K562 (cell line): ENCODE data around the gene CLCNKB. TPM values are rescaled to one million over a fixed set of nuclear protein-coding genes. Genes with fewer than 3 reads are reported as not detected.

ENCODE experiments used
- ATAC-seq: fragments of 200-7000 bp; cut with Tn5 transposase; 3 replicates; pipeline ENCODE4 v1.9.1; 2020; ENCODE audit warnings: moderate library complexity
- BruUV-seq: library from RNA; stranded (reverse); fragments of 400-500 nt; replicated peaks from 2 replicates; lab custom pipeline; 2021; lab: Mats Ljungman, UMichigan
- CTCF ChIA-PET: fragments of 300-600 bp; formaldehyde crosslinking; extraction: SDS; loops from one replicate; lab custom pipeline; 2021; ENCODE audit warnings: low intra/inter-chr PET ratio; lab: Yijun Ruan, JAX
- POLR2A ChIA-PET: fragments of 300-600, 350-650 bp; sonication (Branson Sonifier 250); formaldehyde crosslinking; extraction: SDS; loops from one replicate; lab custom pipeline; 2021; ENCODE audit warnings: antibody characterized with exemption, inconsistent platforms; lab: Yijun Ruan, JAX
- DNase-seq, 4 experiments: peaks; one replicate each; pipeline versions ENCODE4 v3.0.0 to v3.0.0-alpha.2; 2011 to 2018; ENCODE audit warnings: low spot score in 3 of 4, mixed read lengths in 3 of 4; ENCODE audit errors: extremely low read depth in 1 of 4
- FAIRE-seq: peaks from 2 replicates; lab custom pipeline; 2011; peaks lifted over from hg19 to GRCh38; lab: Jason Lieb, UNC
- H2AFZ ChIP-seq: 2 replicates; pipeline ENCODE4 v1.6.0; 2011; ENCODE audit warnings: low read depth, low read length, control low read depth, inconsistent platforms
- H3K27ac ChIP-seq: fragments of 200-600 bp; 3 replicates; pipeline ENCODE4 v1.8.0; 2011; ENCODE audit warnings: low read depth, mild to moderate bottlenecking, control low read depth, inconsistent platforms, low read length, moderate library complexity, mixed read lengths; ENCODE audit errors: extremely low read depth
- H3K27me3 ChIP-seq, 2 experiments: fragments of 300-600 bp in 1 of 2; 2 replicates in 1 of 2; 3 replicates in 1 of 2; pipeline versions ENCODE4 v1.6.0 to v1.8.0; 2011; ENCODE audit warnings: inconsistent platforms in 2 of 2, low read length in 2 of 2, mild to moderate bottlenecking in 1 of 2, mixed read lengths in 1 of 2, moderate library complexity in 1 of 2; ENCODE audit not compliant: control insufficient read depth in 2 of 2, insufficient read depth in 2 of 2
- H3K36me3 ChIP-seq: fragments of 300-600 bp; 3 replicates; pipeline ENCODE4 v1.8.0; 2011; ENCODE audit warnings: mild to moderate bottlenecking, low read length, inconsistent platforms; ENCODE audit not compliant: control insufficient read depth, insufficient read depth
- H3K4me1 ChIP-seq, 2 experiments: fragments of 200-600 bp in 1 of 2; replicated peaks in 1 of 2; 2 replicates in 1 of 2; 3 replicates in 1 of 2; pipeline versions ENCODE4 v1.5.1 to v1.8.0; 2011; ENCODE audit warnings: inconsistent platforms in 2 of 2, low read length in 2 of 2, mild to moderate bottlenecking in 1 of 2, mixed read lengths in 1 of 2, moderate library complexity in 1 of 2; ENCODE audit not compliant: control insufficient read depth in 2 of 2, insufficient read depth in 2 of 2
- H3K4me2 ChIP-seq: 2 replicates; pipeline ENCODE4 v1.6.1; 2011; ENCODE audit warnings: low read length, control low read depth, inconsistent platforms, mixed read lengths; ENCODE audit not compliant: insufficient read depth
- H3K4me3 ChIP-seq: fragments of 200-600 bp; sonication (generic), shearing (Covaris generic); 2 replicates; pipeline ENCODE4 v1.5.1; 2016; ENCODE audit warnings: control low read depth, inconsistent platforms
- H3K79me2 ChIP-seq: fragments of 200-600 bp; 3 replicates; pipeline ENCODE4 v1.8.0; 2011; ENCODE audit warnings: low read length, inconsistent platforms; ENCODE audit not compliant: control insufficient read depth, insufficient read depth
- H3K9ac ChIP-seq, 2 experiments: 2 replicates each; pipeline versions ENCODE4 v1.6.0 to v1.6.1; 2011; ENCODE audit warnings: low read depth in 2 of 2, low read length in 2 of 2, control low read depth in 1 of 2, inconsistent platforms in 1 of 2, mild to moderate bottlenecking in 1 of 2, mixed read lengths in 1 of 2; ENCODE audit not compliant: insufficient read depth in 1 of 2
- H3K9me1 ChIP-seq: one replicate; pipeline ENCODE4 v1.6.0; 2011; ENCODE audit warnings: inconsistent platforms, mild to moderate bottlenecking, low read length, moderate library complexity; ENCODE audit not compliant: control insufficient read depth, insufficient read depth
- H3K9me3 ChIP-seq: replicated peaks from 2 replicates; pipeline ENCODE4 v1.5.1; 2011; ENCODE audit warnings: low read depth, low read length, inconsistent platforms; ENCODE audit not compliant: control insufficient read depth, insufficient read depth
- H4K20me1 ChIP-seq: replicated peaks from 2 replicates; pipeline ENCODE4 v1.6.1; 2011; ENCODE audit warnings: low read length, inconsistent platforms, mixed read lengths; ENCODE audit not compliant: control insufficient read depth, insufficient read depth
- ARNT ChIP-seq, 2 experiments: fragments of 450-650 bp; IDR thresholded peaks; 2 replicates each; pipeline ENCODE4 v1.6.1; 2016; ENCODE audit warnings: mild to moderate bottlenecking in 1 of 2
- BCOR ChIP-seq: fragments of 450-650 bp; IDR thresholded peaks from 2 replicates; pipeline ENCODE4 v1.6.1; 2016
- BHLHE40 ChIP-seq: IDR thresholded peaks from 2 replicates; pipeline ENCODE4 v1.6.1; 2011; ENCODE audit warnings: low read length, improper control_type of control experiment
- CBFB ChIP-seq: sonication (generic); formaldehyde crosslinking; IDR thresholded peaks from 2 replicates; pipeline ENCODE4 v1.4.0; 2020; ENCODE audit warnings: mild to moderate bottlenecking, missing genetic modification reagents
- ETV1 ChIP-seq: fragments of 450-650 bp; conservative IDR thresholded peaks from 2 replicates; pipeline ENCODE4 v1.6.1; 2016; ENCODE audit warnings: missing genetic modification characterization, control low read depth, low read depth, missing compliant biosample characterization
- RBFOX2 ChIP-seq: fragments of 200-400 bp; formaldehyde crosslinking; IDR thresholded peaks from 2 replicates; pipeline ENCODE4 v1.6.1; 2017; ENCODE audit warnings: low read depth, mild to moderate bottlenecking, low read length, moderate library complexity
- RCOR1 ChIP-seq, 2 experiments: IDR thresholded peaks; 2 replicates each; pipeline ENCODE4 v1.6.1; 2012; ENCODE audit warnings: low read depth in 2 of 2, low read length in 2 of 2, borderline replicate concordance in 1 of 2, improper control_type of control experiment in 1 of 2
- SRSF7 ChIP-seq: fragments of 200-400 bp; formaldehyde crosslinking; optimal IDR thresholded peaks from 2 replicates; pipeline ENCODE3; 2017; ENCODE audit warnings: mild to moderate bottlenecking, low read depth, low read length
- SUPT5H ChIP-seq: fragments of 450-650 bp; IDR thresholded peaks from 2 replicates; pipeline ENCODE4 v1.6.1; 2016
- TBL1XR1 ChIP-seq, 2 experiments: IDR thresholded peaks; 2 replicates each; pipeline ENCODE4 v1.6.1; 2012; ENCODE audit warnings: improper control_type of control experiment in 2 of 2, low read length in 2 of 2, mild to moderate bottlenecking in 1 of 2
- TRIM24 ChIP-seq, 2 experiments: fragments of 450-650 bp; IDR thresholded peaks; 2 replicates each; pipeline ENCODE4 v1.6.1; 2016
- XRCC5 ChIP-seq: fragments of 200-400 bp; formaldehyde crosslinking; IDR thresholded peaks from 2 replicates; pipeline ENCODE4 v1.6.1; 2017; ENCODE audit warnings: low read depth, mild to moderate bottlenecking, low read length
- ZNF395 ChIP-seq: fragments of 200-800 bp; sonication (Bioruptor generic); IDR thresholded peaks from 2 replicates; pipeline ENCODE4 v1.6.1; 2017; ENCODE audit warnings: missing genetic modification characterization, missing compliant biosample characterization
- ZNF696 ChIP-seq: fragments of 250-450 bp; sonication (Bioruptor Pico); conservative IDR thresholded peaks from 2 replicates; pipeline ENCODE4 v1.4.0; 2020; ENCODE audit warnings: mild to moderate bottlenecking, moderate library complexity
- ZNF766 ChIP-seq: fragments of 200-800 bp; sonication (Bioruptor generic); conservative IDR thresholded peaks from 2 replicates; pipeline ENCODE4 v1.6.1; 2016; ENCODE audit warnings: missing genetic modification characterization, missing compliant biosample characterization
- WGBS: fragments of 100-300 bp; shearing (Covaris generic); methylation state at CpG from one replicate; pipeline ENCODE4 v1.1.6; 2016; ENCODE audit warnings: low coverage, mixed read lengths; ENCODE audit not compliant: insufficient coverage; ENCODE audit errors: missing lambda C conversion rate; 5-methylcytosine and 5-hydroxymethylcytosine counted together
- in situ Hi-C: fragments of 300-500 bp; cut with MboI; formaldehyde crosslinking; loops from 4 replicates; pipeline ENCODE4 v1.15.0; 2018; ENCODE audit warnings: inconsistent platforms, mixed read lengths
- intact Hi-C: fragments of 100-400 bp; cut with micrococcal nuclease; formaldehyde crosslinking; loops from 2 replicates; pipeline ENCODE4 v1.14.2; 2022
- polyA plus RNA-seq, 8 experiments: library from polyadenylated mRNA; depleted of rRNA in 4 of 8; stranded (reverse) in 5 of 8; unstranded in 3 of 8; fragments of >200 nt; fragmentation: Nextera tagmentation in 2 of 8; fragmentation: Illumina TruSeq in 1 of 8; extraction: Ambion mirVana in 2 of 8; extraction: Trizol in 1 of 8; gene quantifications; 2 replicates each; pipeline versions ENCODE4 v1.2.1 to v1.2.3, GENCODE V29; 2011 to 2014; ENCODE audit warnings: inconsistent platforms in 1 of 8, missing spikeins in 1 of 8
- total RNA-seq, 7 experiments: library from RNA; depleted of rRNA in 6 of 7; stranded (reverse); fragments of >200 nt in 6 of 7; fragmentation: Illumina TruSeq in 2 of 7; extraction: Trizol in 2 of 7; gene quantifications; 2 replicates each; pipeline versions ENCODE4 v1.2.1 to v1.2.3, GENCODE V29; 2011 to 2021; ENCODE audit warnings: low replicate concordance in 1 of 7
- TF ChIP-seq, protein P1 (sequence below): fragments of 450-650 bp; IDR thresholded peaks from 2 replicates; pipeline ENCODE4 v1.6.1; 2017; ENCODE audit warnings: antibody characterized with exemption, mild to moderate bottlenecking

CLCNKB gene
- total and polyA plus RNA-seq, 9 of the 15 experiments (the other 6 are each of a cell fraction or from before 2014, with no cell fraction given), result 0.08 to 1.7 (median 0.64) TPM

- ChIA-PET CTCF (interaction anchor here (0.6 to 0.8 kb wide), 2 partner anchors 20 to 43 kb away, joined by 3 to 4 read pairs; no protein-coding TSS in a partner anchor), POLR2A (interaction anchor here (0.7 kb wide), 1 partner anchor 57 kb away, joined by 3 read pairs; no protein-coding TSS in a partner anchor)
- Histone ChIP-seq H3K79me2 (no peaks in the 10 kb centered on the region), H3K9ac (peak overlapping the region; percentile 66 to 90), H3K27ac (peak overlapping the region; percentile 79), H3K9me3 (no peaks in the 10 kb centered on the region), H3K4me2 (peak overlapping the region; percentile 76), H4K20me1 (no peaks in the 10 kb centered on the region), H3K36me3 (no peaks in the 10 kb centered on the region), H2AFZ (peak overlapping the region; percentile 88), H3K27me3 (no peaks in the 10 kb centered on the region), H3K4me1 (peaks cover 40 to 60% of the 10 kb centered on the region in 2 experiments), H3K4me3 (peak overlapping the region; percentile 45), H3K9me1 (no peaks in the 10 kb centered on the region)
- FAIRE-seq (peak; percentile 70), DNase-seq (peak; percentile 94 to 96 (median 95)), ATAC-seq (peak; percentile 72)
- 4% methylated on average over 31 of the region's 36 CpGs for WGBS
- no TSS peak for BruUV-seq
- intact Hi-C loops (loop anchor here (1.0 kb wide), 1 partner anchor 20 kb away; no protein-coding TSS in a partner anchor), in situ Hi-C loops (loop anchor here (5.0 to 10.0 kb wide), 2 partner anchors 52 to 180 kb away; no protein-coding TSS in a partner anchor)
- TF ChIP-seq ZNF766 (CRISPR knock-in tag) (0 out of 2 replicates have a peak, but pooled peaks have one; percentile 39), BHLHE40 (peak; percentile 50), TRIM24 (IDR thresholded peaks at IDR 0.05) (peak; percentile 12 to 34; a peak in 2 of 4 replicates), TBL1XR1 (IDR thresholded peaks at IDR 0.05; ENCODE audit: low read length in 2 of 2) (peak in 1 of 2 experiments; percentile 83; a peak in 3 of 4 replicates), RBFOX2 (peak; percentile 80), ARNT (IDR thresholded peaks at IDR 0.05) (peak in 1 of 2 experiments; percentile 80; a peak in 2 of 4 replicates), ZNF395 (CRISPR knock-in tag) (peak; percentile 72; the same call in 1 of the 2 replicates), SRSF7 (no peak), RCOR1 (IDR thresholded peaks at IDR 0.05; ENCODE audit: borderline replicate concordance in 1 of 2, low read depth in 2 of 2, low read length in 2 of 2) (peak in 1 of 2 experiments; percentile 80; a peak in 2 of 4 replicates), CBFB (0 out of 2 replicates have a peak, but pooled peaks have one; percentile 15), ZNF696 (CRISPR knock-in tag) (no peak), SUPT5H (0 out of 2 replicates have a peak, but pooled peaks have one; percentile 48), BCOR (peak; percentile 95), ETV1 (tag) (peak; percentile 77), XRCC5 (no peak)
- TF ChIP-seq, protein P1, sequence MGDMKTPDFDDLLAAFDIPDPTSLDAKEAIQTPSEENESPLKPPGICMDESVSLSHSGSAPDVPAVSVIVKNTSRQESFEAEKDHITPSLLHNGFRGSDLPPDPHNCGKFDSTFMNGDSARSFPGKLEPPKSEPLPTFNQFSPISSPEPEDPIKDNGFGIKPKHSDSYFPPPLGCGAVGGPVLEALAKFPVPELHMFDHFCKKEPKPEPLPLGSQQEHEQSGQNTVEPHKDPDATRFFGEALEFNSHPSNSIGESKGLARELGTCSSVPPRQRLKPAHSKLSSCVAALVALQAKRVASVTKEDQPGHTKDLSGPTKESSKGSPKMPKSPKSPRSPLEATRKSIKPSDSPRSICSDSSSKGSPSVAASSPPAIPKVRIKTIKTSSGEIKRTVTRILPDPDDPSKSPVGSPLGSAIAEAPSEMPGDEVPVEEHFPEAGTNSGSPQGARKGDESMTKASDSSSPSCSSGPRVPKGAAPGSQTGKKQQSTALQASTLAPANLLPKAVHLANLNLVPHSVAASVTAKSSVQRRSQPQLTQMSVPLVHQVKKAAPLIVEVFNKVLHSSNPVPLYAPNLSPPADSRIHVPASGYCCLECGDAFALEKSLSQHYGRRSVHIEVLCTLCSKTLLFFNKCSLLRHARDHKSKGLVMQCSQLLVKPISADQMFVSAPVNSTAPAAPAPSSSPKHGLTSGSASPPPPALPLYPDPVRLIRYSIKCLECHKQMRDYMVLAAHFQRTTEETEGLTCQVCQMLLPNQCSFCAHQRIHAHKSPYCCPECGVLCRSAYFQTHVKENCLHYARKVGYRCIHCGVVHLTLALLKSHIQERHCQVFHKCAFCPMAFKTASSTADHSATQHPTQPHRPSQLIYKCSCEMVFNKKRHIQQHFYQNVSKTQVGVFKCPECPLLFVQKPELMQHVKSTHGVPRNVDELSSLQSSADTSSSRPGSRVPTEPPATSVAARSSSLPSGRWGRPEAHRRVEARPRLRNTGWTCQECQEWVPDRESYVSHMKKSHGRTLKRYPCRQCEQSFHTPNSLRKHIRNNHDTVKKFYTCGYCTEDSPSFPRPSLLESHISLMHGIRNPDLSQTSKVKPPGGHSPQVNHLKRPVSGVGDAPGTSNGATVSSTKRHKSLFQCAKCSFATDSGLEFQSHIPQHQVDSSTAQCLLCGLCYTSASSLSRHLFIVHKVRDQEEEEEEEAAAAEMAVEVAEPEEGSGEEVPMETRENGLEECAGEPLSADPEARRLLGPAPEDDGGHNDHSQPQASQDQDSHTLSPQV, result peak; percentile 43; the same call in 1 of the 2 replicates
Observed at GRCh38 chr1:16012590-16013219, 30.9 kb upstream of the CLCNKB start.
